Activated effector memory CD4-positive, alpha-beta T cell treated with Interleukin-2 at 50 U/mL for 16 hours (primary cell): ENCODE data around the gene DENND1A.

Source experiments
- DNase-seq: peaks from one replicate; pipeline ENCODE4 v3.0.0-alpha.2; 2020

Gene DENND1A

DNA sequence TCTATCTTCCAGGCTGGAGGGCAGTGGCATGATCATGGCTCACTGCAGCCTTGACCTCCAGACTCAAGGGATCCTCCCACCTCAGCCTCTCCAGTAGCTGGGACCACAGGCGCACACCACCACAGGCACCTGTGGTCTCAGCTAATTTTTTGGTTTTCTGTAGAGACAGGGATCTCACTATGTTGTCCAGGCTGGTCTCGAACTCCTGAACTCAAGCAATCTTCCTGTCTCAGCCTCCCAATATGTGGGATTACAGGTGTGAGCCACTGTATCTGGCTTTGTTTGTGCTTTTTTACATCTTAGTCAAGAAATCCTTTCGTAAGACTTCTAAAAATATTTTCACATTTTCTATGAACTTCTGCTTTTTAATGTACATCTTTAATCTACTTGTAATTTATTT lies 116.9 kb downstream of the DENND1A start:
- DNase-seq: no peak

DNA sequence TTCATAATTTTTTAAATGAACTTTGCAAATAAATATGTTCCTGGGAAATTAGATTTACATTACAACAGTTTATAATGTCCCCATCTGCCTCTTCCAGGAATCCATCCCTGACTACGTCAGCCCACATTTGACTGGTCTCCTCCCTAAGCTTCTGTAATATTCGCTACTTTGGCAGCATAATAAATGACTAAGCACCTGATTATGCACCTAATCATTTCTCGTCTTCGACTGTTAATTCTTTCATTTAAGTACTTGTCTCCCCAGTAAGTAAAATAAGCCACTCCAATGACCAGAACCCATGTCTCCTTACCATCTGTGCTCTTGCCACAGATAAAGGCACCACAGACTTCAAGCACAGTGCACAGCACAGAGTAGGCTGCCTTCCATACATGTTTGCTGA lies 122.7 kb downstream of the DENND1A start:
- no peak for DNase-seq

DNA sequence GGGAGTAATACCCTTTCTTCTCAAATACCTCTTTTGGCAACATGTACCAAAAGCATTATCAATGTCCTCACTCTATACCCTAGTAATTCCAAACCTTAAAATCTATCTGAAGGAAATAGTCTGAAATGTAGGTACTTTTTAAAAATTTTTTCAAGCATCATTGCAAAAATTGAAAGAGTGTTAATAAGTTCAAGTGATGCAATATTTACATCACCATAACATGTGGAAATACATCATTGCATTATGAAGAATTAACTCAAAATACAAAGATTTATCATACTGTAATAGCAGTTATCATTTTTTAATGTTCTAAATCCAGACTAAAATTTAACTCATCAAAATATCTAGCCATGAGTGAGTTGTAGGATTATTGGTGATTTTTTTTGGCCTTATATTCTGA lies 123.1 kb downstream of the DENND1A start:
- no peak for DNase-seq

DNA sequence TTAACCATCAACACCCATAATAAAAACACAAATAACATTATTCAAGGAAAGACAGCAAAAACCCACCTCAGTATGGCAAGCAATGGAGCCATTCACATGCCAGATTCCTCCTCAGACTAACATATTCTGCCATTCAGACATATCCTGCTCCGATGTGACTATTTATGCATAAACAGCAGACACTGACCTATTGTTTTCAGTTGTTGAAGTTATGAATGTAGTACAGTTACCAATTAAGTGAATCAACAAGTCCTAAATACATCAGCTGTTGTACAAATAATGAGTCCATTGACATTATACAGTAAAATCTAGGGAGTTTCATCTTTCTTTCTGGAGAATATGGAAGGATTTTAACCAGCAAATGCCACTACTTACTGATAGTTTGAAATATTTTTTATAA lies 131.7 kb downstream of the DENND1A start:
- no peak for DNase-seq

DNA sequence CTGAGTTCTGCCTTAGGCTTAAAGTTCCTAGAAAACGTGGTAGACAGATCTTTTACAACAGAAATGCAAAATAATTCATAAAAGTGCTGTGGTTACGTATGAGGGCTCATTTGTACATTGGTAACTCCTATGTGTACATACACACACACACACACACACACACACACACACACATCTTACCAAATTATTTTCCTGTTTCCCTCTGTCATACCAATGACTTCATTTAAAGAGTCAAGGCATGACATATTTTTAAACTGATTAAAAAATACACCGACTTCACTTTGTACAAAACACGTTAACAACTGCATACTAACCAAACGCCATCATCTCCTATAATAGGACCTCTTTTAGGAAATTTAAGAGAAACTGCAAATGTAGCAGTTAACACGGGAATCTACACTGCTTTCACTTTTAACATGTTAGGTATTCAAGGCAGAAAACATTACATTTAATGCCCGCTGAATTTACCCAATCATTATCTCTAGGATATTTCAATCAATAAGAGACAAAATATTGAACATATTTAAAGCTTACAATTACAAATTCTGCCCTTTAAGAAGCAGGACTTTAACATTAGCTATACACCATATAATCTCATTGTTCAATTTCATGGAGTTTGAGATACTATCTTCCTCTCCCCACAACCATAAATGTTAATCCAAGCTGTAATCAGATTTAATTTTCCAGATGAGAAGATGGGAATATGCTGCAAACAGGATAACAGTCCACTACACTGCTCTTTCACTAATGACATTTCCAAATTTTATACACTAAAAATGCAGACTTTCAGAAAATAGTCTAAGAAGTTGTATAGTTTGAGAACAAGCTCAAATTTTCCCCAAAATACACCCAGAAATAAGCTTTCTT lies 133.1 kb downstream of the DENND1A start:
- no peak for DNase-seq

DNA sequence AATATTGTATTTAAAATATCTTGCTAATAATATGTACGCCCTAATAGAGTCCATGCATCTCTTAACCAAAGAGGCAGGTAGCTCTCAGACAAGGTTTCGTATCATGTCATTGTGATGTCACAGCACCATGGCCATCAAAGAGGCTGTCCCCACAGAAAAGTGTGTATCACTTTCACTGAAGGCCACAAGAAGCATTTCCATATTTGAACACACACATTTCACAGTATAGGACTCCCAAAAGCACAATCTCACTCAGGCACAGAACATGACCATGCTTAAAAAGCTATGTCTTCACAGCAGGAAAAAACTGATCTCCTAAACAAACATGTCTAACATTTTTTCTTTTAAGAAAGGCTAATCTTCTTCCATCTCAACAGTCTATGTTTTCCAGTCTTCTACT lies 133.8 kb downstream of the DENND1A start:
- DNase-seq: no peak

DNA sequence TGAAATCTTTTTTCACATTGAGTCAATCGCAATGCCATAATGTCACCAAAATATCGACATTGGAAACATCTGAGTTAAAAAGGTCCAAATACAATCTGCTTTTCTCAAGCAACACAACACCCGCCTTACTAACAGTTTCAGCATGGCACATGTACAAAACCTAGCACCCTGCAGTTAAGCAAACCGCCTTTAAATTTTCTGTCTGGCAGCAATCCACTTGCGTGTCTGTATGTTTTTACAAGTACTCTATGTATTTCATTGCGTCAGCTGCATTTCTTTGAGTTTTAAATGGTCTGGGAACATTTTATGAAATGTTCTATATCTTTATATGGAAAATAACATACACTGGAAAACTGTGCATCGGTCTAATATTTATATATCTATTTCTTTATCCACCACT lies 134.6 kb downstream of the DENND1A start:
- DNase-seq: no peak

DNA sequence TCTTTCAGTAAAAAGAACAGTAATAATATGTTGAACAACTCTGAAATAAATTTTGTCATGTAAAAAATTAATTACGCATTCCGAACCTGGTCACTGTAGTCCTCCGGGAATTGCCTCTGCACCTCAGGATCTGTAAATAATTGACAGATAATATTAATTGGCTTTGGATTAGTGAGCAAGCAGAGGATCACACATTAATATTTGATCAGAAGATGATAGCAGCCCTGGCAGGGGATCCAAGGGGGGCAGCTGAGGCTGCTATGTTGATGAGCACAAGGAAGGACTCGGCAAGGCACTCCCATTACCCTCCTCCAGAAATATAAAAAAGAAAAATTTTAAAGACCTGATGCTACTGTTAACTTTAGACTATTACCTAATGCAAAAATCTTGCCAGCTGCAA lies 137.4 kb downstream of the DENND1A start:
- no peak for DNase-seq

DNA sequence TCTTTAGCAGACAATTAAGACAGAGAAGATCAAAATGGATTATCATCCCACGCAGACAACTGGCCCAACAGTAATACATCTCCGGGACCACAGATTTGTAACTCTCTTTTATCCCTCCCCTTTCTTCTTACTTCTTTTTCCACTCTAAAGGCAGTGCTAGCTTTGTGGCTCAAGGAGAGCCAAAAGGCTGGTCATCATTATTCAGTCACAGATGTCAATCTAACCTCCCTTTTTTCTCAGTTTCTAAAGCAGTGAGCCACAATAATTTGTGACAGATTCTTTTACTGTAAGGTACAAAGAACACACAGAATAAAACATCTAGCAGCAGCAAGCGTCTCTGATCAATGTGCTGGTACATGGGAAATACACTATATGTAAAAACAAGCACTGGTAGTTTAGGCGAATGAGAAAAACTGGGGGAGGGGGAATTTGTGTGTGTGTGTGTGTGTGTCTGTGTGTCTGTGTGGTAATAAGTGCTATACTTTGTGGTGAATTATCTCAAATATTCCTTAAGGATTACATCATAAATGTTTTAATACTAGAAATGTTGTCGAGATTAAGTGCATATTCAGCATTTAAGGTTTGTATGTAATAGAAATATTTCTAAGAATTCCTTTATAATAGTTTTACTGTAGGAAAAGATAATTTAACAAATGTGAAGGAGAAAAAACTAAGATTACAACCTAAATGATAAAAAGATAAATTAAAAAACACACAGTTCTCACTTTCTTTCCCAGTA lies 140.2 kb downstream of the DENND1A start:
- DNase-seq: no peak

DNA sequence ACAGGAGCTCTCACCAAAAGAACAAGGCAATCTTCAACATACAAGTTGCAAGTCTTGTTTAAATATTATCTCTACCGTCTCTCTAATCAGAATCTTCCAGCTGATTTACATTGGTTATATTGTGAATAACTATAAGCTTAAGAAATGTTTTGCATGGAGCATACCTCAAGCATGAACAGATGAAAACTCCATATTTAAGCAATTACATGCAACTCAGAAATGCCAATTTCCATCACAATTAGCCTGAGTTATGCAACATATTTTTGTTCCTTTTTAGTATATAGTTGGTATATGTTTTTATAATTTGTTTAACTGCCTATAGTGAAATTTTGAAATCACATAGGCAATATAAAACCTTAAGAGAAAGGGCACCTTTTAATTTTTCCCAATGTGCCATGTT lies 142.5 kb downstream of the DENND1A start:
- DNase-seq: no peak

DNA sequence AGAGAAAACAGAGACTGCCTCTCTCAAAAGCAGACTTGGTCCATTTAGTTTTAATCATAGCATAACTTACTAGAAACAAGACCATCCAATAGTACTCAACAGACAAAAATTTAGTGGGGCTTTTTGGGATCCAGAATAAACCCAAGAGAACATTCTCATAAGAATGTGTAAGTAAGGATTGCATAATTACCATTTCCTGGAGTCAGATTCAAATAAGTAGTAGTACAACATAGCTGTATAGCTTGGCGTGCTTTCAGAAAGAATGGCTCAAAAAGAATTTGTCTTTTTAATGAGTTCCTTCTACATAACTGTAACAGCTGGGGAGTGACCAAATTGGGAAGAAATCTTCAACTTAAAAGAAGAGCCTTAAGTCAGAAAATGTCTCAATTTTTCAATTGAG lies 145.4 kb downstream of the DENND1A start:
- DNase-seq: no peak

DNA sequence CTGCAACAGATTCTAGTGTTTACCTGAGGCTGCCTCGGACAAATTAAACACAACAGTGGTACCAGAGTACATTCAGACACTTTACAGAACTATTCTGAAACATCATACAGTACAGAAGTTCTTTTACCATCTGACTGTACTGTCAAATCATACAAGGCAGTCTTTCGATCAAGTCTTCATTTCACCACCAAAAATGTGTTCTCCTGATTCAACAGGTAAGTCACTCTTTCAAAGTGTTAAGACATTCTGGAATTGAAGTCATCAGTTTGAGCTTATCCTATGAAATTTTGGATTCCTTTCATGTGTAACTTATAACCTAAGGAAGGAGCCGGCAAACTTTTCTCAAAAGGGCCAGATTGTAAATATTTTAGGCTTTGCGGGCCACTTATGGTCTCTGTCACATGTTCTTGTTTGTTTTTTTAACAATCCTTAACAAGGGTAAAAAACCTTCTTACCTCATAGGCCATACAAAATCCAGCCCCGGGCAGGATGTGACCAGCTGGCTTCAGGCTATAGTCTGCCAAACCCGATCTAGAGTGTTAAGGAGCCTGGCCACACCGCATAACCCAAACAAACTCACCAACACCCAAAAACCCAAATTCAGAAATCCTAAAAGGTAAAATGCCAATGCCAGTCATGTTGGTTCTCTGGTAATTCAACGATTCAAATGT lies 151.6 kb downstream of the DENND1A start:
- DNase-seq: no peak

DNA sequence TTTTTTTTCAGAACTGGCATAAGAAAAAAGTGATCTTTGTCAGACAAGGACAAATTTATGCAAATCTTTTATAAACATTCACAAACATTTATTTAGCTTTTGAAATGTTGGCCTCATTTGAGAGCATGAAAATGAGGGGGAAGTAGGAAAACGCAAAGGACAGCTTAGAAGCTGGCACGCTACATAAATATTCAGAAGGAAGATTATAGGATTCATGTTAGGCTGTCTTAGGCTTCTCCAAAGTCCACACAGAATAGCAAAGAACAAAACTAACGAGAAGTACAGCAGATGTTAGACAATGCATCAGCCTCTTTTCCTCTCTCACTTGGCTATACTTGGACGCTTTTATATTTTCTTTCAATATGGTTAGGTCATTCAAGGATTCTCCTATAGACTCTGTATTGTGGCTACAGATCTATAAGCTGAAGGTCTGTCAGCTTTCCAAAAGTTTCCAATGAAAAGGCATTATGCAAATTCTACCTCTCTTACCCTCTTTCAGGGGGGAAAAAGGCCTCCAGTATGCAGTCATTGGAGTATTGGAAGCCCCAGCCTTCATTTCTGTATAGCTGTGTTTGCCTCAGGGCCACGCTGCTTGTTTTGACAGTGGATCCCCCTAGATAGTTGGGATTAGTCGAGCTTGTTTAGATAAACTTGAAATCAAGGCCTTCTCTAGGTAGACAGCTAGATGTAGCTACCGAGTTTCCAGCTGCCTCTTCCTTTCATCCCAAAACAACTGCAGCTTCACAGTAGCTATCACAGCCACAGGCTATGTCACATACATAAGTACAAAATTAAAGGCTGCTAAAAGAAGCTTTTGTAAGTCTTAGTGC lies 153.0 kb downstream of the DENND1A start:
- no peak for DNase-seq

DNA sequence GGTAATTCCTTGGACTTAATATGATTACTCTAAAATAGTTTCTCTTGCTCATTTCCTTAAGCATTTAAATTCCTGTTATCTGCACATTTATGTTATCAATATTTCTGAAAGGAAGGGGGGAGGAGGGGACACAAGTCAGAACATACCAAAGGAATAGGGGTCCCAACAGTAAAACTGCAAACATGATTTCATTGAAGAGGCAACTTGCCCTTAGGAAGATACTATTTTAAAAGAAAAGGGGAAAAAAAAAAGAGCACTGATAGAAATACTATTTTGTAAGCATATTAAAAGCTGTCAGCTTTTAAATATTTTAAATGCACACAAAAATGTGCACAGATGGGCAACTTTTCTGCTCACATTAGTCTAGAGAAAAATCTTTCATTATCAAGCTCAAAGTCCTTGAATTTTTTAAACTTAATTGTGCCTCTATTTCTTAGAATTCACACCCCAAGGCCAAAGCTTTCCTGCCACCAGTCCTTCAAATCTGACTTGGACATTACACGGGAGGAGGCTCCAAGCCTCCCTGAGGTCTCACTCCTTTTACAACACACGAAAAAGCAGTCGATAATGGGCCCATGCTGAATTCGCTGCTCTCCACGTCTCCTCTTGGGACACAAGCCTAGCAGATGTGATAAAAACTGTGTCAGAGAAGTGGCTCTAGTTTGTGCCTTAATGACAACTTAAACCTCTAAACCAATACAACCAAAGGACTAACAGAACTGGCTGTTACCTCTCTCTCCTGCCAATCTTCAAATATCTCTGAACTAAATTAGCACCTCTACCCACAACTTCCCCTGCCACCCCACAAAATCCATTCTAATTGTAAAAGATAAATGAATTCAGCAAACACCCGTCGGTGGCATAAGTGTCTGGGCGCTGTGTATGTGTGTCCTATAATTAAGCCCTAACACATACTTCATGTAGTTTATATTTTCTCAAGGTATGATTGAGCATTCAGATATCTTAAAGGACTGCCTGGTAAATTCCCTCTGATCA lies 154.3 kb downstream of the DENND1A start:
- DNase-seq: no peak

DNA sequence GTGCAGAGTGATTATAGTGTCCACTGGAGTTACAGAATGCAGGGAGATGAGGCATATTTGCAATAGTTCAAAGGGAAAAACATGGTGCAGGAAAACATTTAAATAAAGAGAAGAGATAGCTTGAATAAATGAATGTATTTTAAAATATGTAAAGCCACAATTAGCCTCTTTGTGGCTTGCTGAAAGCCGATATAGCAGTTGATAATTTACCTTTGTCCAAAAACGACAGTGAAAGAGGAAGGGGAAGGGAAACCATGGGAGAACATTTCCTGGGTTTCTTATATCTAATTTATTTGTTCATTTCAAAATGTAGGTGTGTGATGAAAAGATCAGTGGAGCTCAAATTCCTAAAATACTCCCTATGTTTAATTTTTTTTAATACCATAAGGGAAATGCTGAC lies 156.1 kb downstream of the DENND1A start:
- DNase-seq: no peak

DNA sequence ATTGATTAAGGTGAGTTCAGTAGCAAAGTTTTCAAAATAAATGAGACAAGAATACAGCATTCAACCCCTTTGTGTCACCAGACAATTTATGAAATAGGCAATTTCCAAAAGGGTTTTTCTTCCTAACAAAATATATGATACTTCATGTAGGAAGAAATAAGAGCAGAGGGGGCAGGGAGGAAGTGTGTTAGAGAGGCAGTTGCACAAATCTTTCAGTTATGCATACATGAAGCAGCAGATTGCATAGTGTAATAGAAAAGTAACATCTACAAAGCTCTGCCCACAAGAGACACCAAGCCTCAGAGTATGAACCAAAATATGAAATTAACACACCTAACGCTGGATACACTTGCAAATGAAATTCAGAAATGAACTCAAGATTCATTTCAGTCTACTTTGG lies 157.0 kb downstream of the DENND1A start:
- no peak for DNase-seq

DNA sequence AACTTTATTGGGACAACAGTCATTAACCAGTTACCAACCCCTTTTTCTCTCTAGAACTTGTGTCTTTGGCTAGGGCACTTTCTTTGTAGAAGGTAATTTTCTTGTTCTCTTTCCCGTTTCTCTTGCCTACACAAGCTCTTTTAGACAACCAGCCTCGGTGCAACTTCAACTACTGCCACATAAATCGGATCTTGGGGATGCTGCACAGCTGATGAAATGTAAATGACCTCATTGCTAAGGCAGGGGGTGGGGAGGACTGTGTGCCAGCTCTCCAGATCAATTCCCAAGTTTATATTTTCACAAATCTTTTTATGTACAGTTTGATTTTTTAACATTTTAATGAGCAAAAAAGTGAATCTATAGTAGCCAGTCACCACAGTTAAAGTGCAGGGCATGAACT lies 157.6 kb downstream of the DENND1A start:
- no peak for DNase-seq

DNA sequence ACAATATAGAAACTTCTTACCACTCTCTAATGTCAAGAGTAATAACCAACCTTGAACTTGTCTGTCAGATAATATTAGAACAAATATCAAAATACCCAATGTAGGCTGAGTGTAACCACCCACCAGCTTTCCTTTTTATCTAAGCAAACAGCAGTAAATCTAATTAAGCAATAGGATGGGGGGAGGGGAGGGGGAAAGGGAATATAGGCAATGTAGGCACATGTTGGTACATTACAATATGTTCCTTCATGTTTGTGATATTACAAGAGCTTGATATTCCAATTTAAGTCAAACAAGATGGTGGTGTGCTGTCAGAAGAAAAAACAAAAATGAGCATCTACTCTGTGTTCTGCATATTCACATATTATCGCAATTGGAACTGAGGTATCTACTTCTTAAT lies 158.2 kb downstream of the DENND1A start:
- DNase-seq: no peak

DNA sequence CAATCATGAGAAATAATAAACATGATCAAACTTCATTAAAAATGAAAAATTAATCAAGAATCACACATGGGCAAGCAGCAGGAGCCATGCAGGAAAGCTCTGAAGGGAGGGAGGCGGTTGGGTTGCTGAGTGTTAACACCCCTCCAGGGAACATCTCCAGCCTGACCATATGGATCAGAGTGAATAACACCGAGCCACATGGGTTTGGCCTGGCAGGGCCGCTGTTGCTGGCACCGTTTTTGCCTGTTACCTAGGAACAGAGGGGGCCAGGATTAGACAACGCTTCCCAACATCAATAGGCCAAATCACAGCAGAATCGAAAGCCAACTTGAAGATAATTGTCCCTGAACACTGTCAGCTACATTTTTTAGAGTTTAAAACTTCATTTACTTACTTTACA lies 160.2 kb downstream of the DENND1A start:
- no peak for DNase-seq

DNA sequence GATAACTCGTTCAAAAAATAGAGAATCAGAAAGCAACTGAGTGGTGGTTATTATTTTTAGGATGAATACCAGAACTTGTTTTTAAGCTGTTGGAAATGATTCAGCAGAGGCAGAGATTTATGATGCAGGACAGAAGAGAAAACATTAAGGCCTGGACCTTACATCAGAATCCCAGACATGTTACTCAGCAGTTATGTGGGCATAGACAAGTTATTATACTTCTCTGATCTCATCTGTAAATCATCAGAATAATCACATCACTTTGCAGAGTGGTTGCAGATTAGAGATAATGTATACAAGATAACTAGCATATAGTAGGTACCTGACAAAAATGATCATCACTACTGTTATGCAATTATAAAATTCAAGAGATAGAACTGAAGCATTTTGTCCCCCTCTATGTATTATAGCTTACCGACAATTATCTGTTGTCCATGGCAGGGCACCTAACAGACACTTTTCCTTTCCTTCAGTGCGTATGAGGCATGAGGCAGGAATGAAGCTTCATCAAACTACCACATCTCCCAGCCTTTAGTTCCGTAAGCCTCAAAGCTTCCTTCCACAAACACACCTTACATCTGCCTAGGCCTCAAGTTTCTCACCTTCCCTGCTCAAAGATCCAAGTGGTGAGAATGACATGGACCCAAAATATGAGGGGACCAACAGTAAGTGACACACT lies 165.9 kb downstream of the DENND1A start:
- DNase-seq: no peak
